C4-2B (cell line): ENCODE data around the gene ARL15.

Source experiments
- ZFX ChIP-seq: fragments of 450-650 bp; IDR thresholded peaks from 2 replicates; pipeline ENCODE4 v1.6.1; 2017
- TF ChIP-seq, protein P1 (sequence below): fragments of 450-650 bp; conservative IDR thresholded peaks from 2 replicates; pipeline ENCODE4 v1.5.1; 2017; ENCODE audit warnings: mild to moderate bottlenecking

DNA sequence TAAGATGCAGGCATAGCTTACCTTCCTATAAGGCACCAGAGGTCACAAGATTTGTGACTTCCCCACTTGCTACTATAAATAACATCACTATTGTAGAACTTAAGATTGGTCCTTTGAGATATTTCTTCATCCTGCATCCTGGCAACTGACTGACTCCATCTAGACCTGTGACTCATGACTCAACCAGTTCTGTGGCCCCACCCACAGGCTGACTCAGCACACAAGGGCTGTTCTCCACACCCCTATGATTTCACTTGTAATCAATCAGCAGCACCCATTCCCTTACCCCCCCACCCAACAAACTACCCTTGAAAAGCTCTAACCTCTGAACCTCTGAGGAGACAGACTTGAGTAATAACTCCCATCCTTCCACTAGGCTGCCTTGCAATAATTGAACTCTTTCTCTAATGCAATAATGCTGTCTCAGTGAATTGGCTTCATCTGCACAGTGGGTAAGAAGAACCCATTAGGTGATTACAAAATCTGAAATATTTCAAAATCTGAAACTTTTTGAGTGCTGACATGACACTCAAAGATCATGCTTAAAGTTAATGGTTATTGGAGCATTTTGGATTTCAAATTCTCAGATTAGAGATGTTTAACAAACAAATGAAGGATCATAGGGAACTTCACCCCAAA, 296.7 kb downstream of the ARL15 start:
- TF ChIP-seq, protein P1, sequence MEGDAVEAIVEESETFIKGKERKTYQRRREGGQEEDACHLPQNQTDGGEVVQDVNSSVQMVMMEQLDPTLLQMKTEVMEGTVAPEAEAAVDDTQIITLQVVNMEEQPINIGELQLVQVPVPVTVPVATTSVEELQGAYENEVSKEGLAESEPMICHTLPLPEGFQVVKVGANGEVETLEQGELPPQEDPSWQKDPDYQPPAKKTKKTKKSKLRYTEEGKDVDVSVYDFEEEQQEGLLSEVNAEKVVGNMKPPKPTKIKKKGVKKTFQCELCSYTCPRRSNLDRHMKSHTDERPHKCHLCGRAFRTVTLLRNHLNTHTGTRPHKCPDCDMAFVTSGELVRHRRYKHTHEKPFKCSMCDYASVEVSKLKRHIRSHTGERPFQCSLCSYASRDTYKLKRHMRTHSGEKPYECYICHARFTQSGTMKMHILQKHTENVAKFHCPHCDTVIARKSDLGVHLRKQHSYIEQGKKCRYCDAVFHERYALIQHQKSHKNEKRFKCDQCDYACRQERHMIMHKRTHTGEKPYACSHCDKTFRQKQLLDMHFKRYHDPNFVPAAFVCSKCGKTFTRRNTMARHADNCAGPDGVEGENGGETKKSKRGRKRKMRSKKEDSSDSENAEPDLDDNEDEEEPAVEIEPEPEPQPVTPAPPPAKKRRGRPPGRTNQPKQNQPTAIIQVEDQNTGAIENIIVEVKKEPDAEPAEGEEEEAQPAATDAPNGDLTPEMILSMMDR = no peak
- no peak for TF ChIP-seq ZFX
